Neural cell (in vitro differentiated cells): ENCODE results near the gene DSCAM. TPM values are rescaled to one million over a fixed set of nuclear protein-coding genes. Genes with fewer than 3 reads are reported as not detected.

Experiments
- H2AFZ ChIP-seq: fragments of 200-600, 300-800 bp; sonication (generic), shearing (Covaris generic); 2 replicates; pipeline ENCODE4 v1.6.0; 2014; ENCODE audit warnings: low read depth, mild to moderate bottlenecking, antibody characterized with exemption, low read length, moderate library complexity
- H3F3A ChIP-seq: fragments of 200-600 bp; shearing (Covaris generic); 2 replicates; pipeline ENCODE4 v1.6.1; 2016; ENCODE audit warnings: mild to moderate bottlenecking, moderate library complexity, mixed read lengths, antibody characterized with exemption, low read length; ENCODE audit not compliant: insufficient read depth, poor library complexity, severe bottlenecking
- H3K27ac ChIP-seq: fragments of 200-600, 300-800 bp; sonication (generic), shearing (Covaris generic); 2 replicates; pipeline ENCODE4 v1.5.1; 2014; ENCODE audit warnings: mild to moderate bottlenecking, low read length, moderate library complexity
- H3K27me3 ChIP-seq: fragments of 300-800, 200-600 bp; sonication (generic), shearing (Covaris generic); 2 replicates; pipeline ENCODE4 v1.6.0; 2014; ENCODE audit warnings: mild to moderate bottlenecking, low read depth, low read length, moderate library complexity; ENCODE audit not compliant: insufficient read depth
- H3K36me3 ChIP-seq: fragments of 300-800, 200-600 bp; sonication (generic), shearing (Covaris generic); 2 replicates; pipeline ENCODE4 v1.5.1; 2014; ENCODE audit warnings: mild to moderate bottlenecking, antibody characterized with exemption, low read length, moderate library complexity; ENCODE audit not compliant: insufficient read depth
- H3K4me2 ChIP-seq: fragments of 300-800, 200-600 bp; sonication (generic), shearing (Covaris generic); 2 replicates; pipeline ENCODE4 v1.6.0; 2014; ENCODE audit warnings: mild to moderate bottlenecking, low read length
- H3K4me3 ChIP-seq: fragments of 300-800, 200-600 bp; sonication (generic), shearing (Covaris generic); 2 replicates; pipeline ENCODE4 v1.5.1; 2014; ENCODE audit warnings: mild to moderate bottlenecking, low read length, moderate library complexity
- H3K79me2 ChIP-seq: fragments of 200-600 bp; shearing (Covaris generic); replicated peaks from 2 replicates; pipeline ENCODE4 v1.6.0; 2014; ENCODE audit warnings: mild to moderate bottlenecking, low read length, moderate library complexity; ENCODE audit not compliant: insufficient read depth
- H3K9ac ChIP-seq: fragments of 300-800, 200-600 bp; sonication (generic), shearing (Covaris generic); 2 replicates; pipeline ENCODE4 v1.6.1; 2016; ENCODE audit warnings: mild to moderate bottlenecking, low read length, mixed read lengths
- H3K9me2 ChIP-seq: fragments of 200-600 bp; shearing (Covaris generic); 2 replicates; pipeline ENCODE4 v1.6.1; 2016; ENCODE audit warnings: mild to moderate bottlenecking, low read length, mixed read lengths; ENCODE audit not compliant: insufficient read depth
- H3K9me3 ChIP-seq: fragments of 200-600, 300-800 bp; sonication (generic), shearing (Covaris generic); 2 replicates; pipeline ENCODE4 v1.6.1; 2016; ENCODE audit warnings: mild to moderate bottlenecking, mixed run types, low read length, moderate library complexity, mixed read lengths
- H4K20me1 ChIP-seq: fragments of 200-600 bp; shearing (Covaris generic); 2 replicates; pipeline ENCODE4 v1.6.1; 2016; ENCODE audit warnings: mild to moderate bottlenecking, mixed run types; ENCODE audit not compliant: insufficient read depth
- EP300 ChIP-seq: fragments of 450-650 bp; conservative IDR thresholded peaks from 2 replicates; pipeline ENCODE4 v1.6.1; 2014; ENCODE audit warnings: antibody characterized with exemption, mild to moderate bottlenecking, moderate library complexity; ENCODE audit not compliant: poor library complexity, severe bottlenecking
- EZH2 ChIP-seq: fragments of 200-600, 300-800 bp; shearing (Covaris generic), sonication (generic); IDR thresholded peaks from 2 replicates; pipeline ENCODE4 v1.6.1; 2014; ENCODE audit warnings: antibody characterized with exemption, low read length, borderline replicate concordance, mild to moderate bottlenecking; ENCODE audit not compliant: insufficient read depth, poor library complexity, severe bottlenecking
- MXI1 ChIP-seq: fragments of 450-650 bp; conservative IDR thresholded peaks from 2 replicates; pipeline ENCODE4 v1.6.1; 2014; ENCODE audit warnings: antibody characterized with exemption, mild to moderate bottlenecking; ENCODE audit not compliant: poor library complexity, severe bottlenecking
- POLR2AphosphoS5 ChIP-seq: IDR thresholded peaks from 2 replicates; pipeline ENCODE4 v1.6.1; 2012
- RAD21 ChIP-seq: fragments of 450-650 bp; conservative IDR thresholded peaks from 2 replicates; pipeline ENCODE4 v1.6.1; 2014; ENCODE audit warnings: antibody characterized with exemption, mild to moderate bottlenecking, moderate library complexity
- SMC3 ChIP-seq: fragments of 450-650 bp; conservative IDR thresholded peaks from 2 replicates; pipeline ENCODE4 v1.6.1; 2014; ENCODE audit warnings: antibody characterized with exemption, mild to moderate bottlenecking, moderate library complexity; ENCODE audit not compliant: poor library complexity
- TAF1 ChIP-seq: IDR thresholded peaks from 2 replicates; pipeline ENCODE4 v1.6.1; 2012; ENCODE audit warnings: low read depth
- polyA plus RNA-seq: library from polyadenylated mRNA; depleted of rRNA; stranded (reverse); fragments of >200 nt; gene quantifications from 2 replicates; pipeline ENCODE4 v1.2.3, GENCODE V29; 2014
- TF ChIP-seq, protein P1 (sequence below): IDR thresholded peaks from 2 replicates; pipeline ENCODE4 v1.6.1; 2012; ENCODE audit warnings: borderline replicate concordance
- TF ChIP-seq, protein P2 (sequence below): fragments of 450-650 bp; IDR thresholded peaks from 2 replicates; pipeline ENCODE4 v1.5.1; 2014; ENCODE audit warnings: antibody characterized with exemption, mild to moderate bottlenecking, moderate library complexity; ENCODE audit not compliant: poor library complexity, severe bottlenecking

DSCAM gene
- polyA plus RNA-seq, 1 donor from 2014 or later = 5.3 TPM

DNA sequence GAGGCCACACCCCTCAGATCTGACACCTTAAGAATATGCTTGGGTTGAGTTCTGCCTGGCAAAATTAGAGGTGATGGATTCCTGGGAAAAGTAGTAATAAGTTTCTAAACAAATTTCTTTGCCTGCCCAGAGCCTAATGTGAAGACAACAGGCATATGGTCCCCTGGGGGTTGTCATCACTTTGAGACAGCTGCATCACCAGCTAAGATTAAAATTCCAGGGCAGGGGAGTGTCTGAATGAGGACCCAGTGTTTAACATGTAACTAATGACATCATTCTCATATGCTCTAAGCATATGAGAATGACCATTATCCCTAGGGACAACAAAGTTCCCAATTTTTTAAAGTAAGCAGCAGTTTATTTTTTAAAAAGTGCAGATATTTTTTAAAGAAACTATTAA lies 547.5 kb downstream of the DSCAM start:
- Histone ChIP-seq H3K9me3 (no peaks in the 10 kb centered on the region), H3K27ac (no peak overlapping the region), H3F3A (no peaks in the 10 kb centered on the region), H3K4me3 (no peak overlapping the region), H2AFZ (no peak overlapping the region), H4K20me1 (no peaks in the 10 kb centered on the region), H3K9me2 (no peaks in the 10 kb centered on the region), H3K9ac (no peak overlapping the region), H3K79me2 (no peaks in the 10 kb centered on the region), H3K27me3 (no peaks in the 10 kb centered on the region), H3K36me3 (no peaks in the 10 kb centered on the region), H3K4me2 (no peak overlapping the region)
- TF ChIP-seq TAF1 (no peak), EZH2 (no peak), MXI1 (no peak), EP300 (no peak), SMC3 (no peak), POLR2AphosphoS5 (no peak), RAD21 (no peak)
- TF ChIP-seq, protein P1, sequence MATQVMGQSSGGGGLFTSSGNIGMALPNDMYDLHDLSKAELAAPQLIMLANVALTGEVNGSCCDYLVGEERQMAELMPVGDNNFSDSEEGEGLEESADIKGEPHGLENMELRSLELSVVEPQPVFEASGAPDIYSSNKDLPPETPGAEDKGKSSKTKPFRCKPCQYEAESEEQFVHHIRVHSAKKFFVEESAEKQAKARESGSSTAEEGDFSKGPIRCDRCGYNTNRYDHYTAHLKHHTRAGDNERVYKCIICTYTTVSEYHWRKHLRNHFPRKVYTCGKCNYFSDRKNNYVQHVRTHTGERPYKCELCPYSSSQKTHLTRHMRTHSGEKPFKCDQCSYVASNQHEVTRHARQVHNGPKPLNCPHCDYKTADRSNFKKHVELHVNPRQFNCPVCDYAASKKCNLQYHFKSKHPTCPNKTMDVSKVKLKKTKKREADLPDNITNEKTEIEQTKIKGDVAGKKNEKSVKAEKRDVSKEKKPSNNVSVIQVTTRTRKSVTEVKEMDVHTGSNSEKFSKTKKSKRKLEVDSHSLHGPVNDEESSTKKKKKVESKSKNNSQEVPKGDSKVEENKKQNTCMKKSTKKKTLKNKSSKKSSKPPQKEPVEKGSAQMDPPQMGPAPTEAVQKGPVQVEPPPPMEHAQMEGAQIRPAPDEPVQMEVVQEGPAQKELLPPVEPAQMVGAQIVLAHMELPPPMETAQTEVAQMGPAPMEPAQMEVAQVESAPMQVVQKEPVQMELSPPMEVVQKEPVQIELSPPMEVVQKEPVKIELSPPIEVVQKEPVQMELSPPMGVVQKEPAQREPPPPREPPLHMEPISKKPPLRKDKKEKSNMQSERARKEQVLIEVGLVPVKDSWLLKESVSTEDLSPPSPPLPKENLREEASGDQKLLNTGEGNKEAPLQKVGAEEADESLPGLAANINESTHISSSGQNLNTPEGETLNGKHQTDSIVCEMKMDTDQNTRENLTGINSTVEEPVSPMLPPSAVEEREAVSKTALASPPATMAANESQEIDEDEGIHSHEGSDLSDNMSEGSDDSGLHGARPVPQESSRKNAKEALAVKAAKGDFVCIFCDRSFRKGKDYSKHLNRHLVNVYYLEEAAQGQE = no peak

DNA sequence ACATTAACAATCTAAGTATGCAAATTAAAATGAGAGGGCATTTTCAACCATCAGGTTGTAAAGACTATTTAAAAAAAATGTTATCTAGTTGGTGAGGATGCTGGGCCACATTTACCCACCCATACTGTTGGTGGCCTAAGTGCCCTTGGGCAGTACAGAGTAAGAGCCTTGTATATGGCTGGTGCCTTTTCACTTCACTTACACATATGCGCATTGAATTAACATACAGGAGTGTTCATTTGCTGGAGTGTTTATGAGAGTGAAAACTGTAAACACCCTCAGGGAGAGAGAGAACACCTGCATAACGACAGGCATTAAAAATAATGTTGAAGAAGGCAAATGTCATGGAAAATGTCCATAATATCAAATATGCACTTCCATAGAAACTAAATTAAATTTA lies 552.6 kb downstream of the DSCAM start:
- Histone ChIP-seq H3K79me2 (no peaks in the 10 kb centered on the region), H2AFZ (no peak overlapping the region), H4K20me1 (no peaks in the 10 kb centered on the region), H3K4me3 (no peak overlapping the region), H3K27me3 (no peaks in the 10 kb centered on the region), H3K9me3 (no peaks in the 10 kb centered on the region), H3K36me3 (no peaks in the 10 kb centered on the region), H3K27ac (no peak overlapping the region), H3K9me2 (no peaks in the 10 kb centered on the region), H3K4me2 (no peak overlapping the region), H3F3A (no peaks in the 10 kb centered on the region), H3K9ac (no peak overlapping the region)
- no peak for TF ChIP-seq POLR2AphosphoS5
- TF ChIP-seq EP300 = no peak
- TF ChIP-seq EZH2 = no peak
- TF ChIP-seq SMC3 = no peak
- TF ChIP-seq TAF1 = no peak
- TF ChIP-seq, protein P2, sequence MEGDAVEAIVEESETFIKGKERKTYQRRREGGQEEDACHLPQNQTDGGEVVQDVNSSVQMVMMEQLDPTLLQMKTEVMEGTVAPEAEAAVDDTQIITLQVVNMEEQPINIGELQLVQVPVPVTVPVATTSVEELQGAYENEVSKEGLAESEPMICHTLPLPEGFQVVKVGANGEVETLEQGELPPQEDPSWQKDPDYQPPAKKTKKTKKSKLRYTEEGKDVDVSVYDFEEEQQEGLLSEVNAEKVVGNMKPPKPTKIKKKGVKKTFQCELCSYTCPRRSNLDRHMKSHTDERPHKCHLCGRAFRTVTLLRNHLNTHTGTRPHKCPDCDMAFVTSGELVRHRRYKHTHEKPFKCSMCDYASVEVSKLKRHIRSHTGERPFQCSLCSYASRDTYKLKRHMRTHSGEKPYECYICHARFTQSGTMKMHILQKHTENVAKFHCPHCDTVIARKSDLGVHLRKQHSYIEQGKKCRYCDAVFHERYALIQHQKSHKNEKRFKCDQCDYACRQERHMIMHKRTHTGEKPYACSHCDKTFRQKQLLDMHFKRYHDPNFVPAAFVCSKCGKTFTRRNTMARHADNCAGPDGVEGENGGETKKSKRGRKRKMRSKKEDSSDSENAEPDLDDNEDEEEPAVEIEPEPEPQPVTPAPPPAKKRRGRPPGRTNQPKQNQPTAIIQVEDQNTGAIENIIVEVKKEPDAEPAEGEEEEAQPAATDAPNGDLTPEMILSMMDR = no peak
- TF ChIP-seq, protein P1 = no peak
- no peak for TF ChIP-seq MXI1
- no peak for TF ChIP-seq RAD21
